HCT116 (cell line): ENCODE results near the gene METTL24. TPM values are rescaled to one million over a fixed set of nuclear protein-coding genes. Genes with fewer than 3 reads are reported as not detected.

Experiments
- ATAC-seq: fragments of 200-7000 bp; cut with Tn5 transposase; 2 replicates; pipeline ENCODE4 v1.9.1; 2020; ENCODE audit warnings: mild to moderate bottlenecking, moderate library complexity
- BruUV-seq: library from RNA; stranded (reverse); fragments of 400-500 nt; replicated peaks from 2 replicates; lab custom pipeline; 2021; lab: Mats Ljungman, UMichigan
- CTCF ChIA-PET: fragments of 300-600 bp; sonication (Branson Sonifier 250); formaldehyde crosslinking; loops from one replicate; lab custom pipeline; 2021; ENCODE audit warnings: antibody characterized with exemption; lab: Charles Lee
- POLR2A ChIA-PET: fragments of 300-600, 350-600 bp; sonication (Branson Sonifier 250); formaldehyde crosslinking; loops from one replicate; lab custom pipeline; 2021; ENCODE audit warnings: antibody characterized with exemption; lab: Charles Lee
- RAD21 ChIA-PET, 2 experiments: fragments of 300-600 bp; sonication (Branson Sonifier 250); formaldehyde crosslinking; loops; one replicate each; lab custom pipeline; 2023; ENCODE audit warnings: low total read pairs in 2 of 2; ENCODE audit not compliant: uncharacterized antibody in 2 of 2, unreplicated experiment in 2 of 2, low non-redundant PET in 1 of 2; lab: Charles Lee
- DNase-seq: peaks from one replicate; pipeline ENCODE4 v3.0.0-alpha.2; 2010; ENCODE audit warnings: low read depth, low spot score
- H2AFZ ChIP-seq: fragments of 200-600 bp; shearing (Covaris generic), sonication (generic); 2 replicates; pipeline ENCODE4 v1.6.1; 2017; ENCODE audit warnings: low read depth, mixed run types, mixed read lengths, antibody characterized with exemption, low read length; ENCODE audit not compliant: poor library complexity, severe bottlenecking
- H3K27ac ChIP-seq: 2 replicates; pipeline ENCODE4 v1.5.1; 2012; ENCODE audit warnings: low read depth, low read length
- H3K27me3 ChIP-seq: fragments of 200-600 bp; sonication (generic); 2 replicates; pipeline ENCODE4 v1.6.1; 2016; ENCODE audit warnings: mixed run types, low read length, mixed read lengths; ENCODE audit not compliant: insufficient read depth
- H3K36me3 ChIP-seq, 2 experiments: fragments of 200-500 bp in 1 of 2; fragments of 200-600 bp in 1 of 2; sonication (Bioruptor generic) in 1 of 2; sonication (generic) in 1 of 2; 2 replicates each; pipeline versions ENCODE4 v1.5.1 to v1.6.1; 2014 to 2016; ENCODE audit warnings: low read length in 2 of 2, inconsistent platforms in 1 of 2, mixed read lengths in 1 of 2, mixed run types in 1 of 2; ENCODE audit not compliant: insufficient read depth in 2 of 2, control insufficient read depth in 1 of 2
- H3K4me1 ChIP-seq, 2 experiments: fragments of 200-600 bp in 1 of 2; sonication (generic) in 1 of 2; 2 replicates each; pipeline versions ENCODE4 v1.5.1 to v1.6.1; 2012 to 2017; ENCODE audit warnings: low read length in 2 of 2, inconsistent platforms in 1 of 2, mild to moderate bottlenecking in 1 of 2, mixed read lengths in 1 of 2, mixed run types in 1 of 2, moderate library complexity in 1 of 2; ENCODE audit not compliant: insufficient read depth in 2 of 2, control insufficient read depth in 1 of 2
- H3K4me2 ChIP-seq: fragments of 200-600 bp; sonication (generic); 2 replicates; pipeline ENCODE4 v1.6.1; 2017; ENCODE audit warnings: mixed run types, low read length, mixed read lengths
- H3K4me3 ChIP-seq, 2 experiments: fragments of 200-600 bp in 1 of 2; sonication (generic) in 1 of 2; replicated peaks in 1 of 2; 2 replicates each; pipeline ENCODE4 v1.5.1; 2011 to 2016; ENCODE audit warnings: low read length in 2 of 2, control low read depth in 1 of 2, low read depth in 1 of 2, mild to moderate bottlenecking in 1 of 2, mixed read lengths in 1 of 2, mixed run types in 1 of 2
- H3K79me2 ChIP-seq: fragments of 200-600 bp; sonication (generic); 2 replicates; pipeline ENCODE4 v1.6.1; 2017; ENCODE audit warnings: mild to moderate bottlenecking, mixed run types, low read length, moderate library complexity, mixed read lengths; ENCODE audit not compliant: insufficient read depth
- H3K9ac ChIP-seq: fragments of 200-600 bp; sonication (generic); 2 replicates; pipeline ENCODE4 v1.6.1; 2016; ENCODE audit warnings: low read length, mixed read lengths
- H3K9me2 ChIP-seq: fragments of 200-600 bp; sonication (generic), shearing (Covaris generic); 2 replicates; pipeline ENCODE4 v1.6.1; 2017; ENCODE audit warnings: mixed run types, mild to moderate bottlenecking, moderate library complexity; ENCODE audit not compliant: insufficient read depth
- H3K9me3 ChIP-seq, 2 experiments: fragments of 200-500 bp in 1 of 2; fragments of 200-600 bp in 1 of 2; sonication (Bioruptor generic) in 1 of 2; sonication (generic) in 1 of 2; 2 replicates each; pipeline ENCODE4 v1.6.1; 2014 to 2017; ENCODE audit warnings: low read length in 2 of 2, mixed read lengths in 2 of 2, inconsistent platforms in 1 of 2, low read depth in 1 of 2, mild to moderate bottlenecking in 1 of 2, mixed run types in 1 of 2, moderate library complexity in 1 of 2; ENCODE audit not compliant: control insufficient read depth in 1 of 2, insufficient read depth in 1 of 2
- H4K20me1 ChIP-seq: fragments of 200-600 bp; sonication (generic), shearing (Covaris generic); 2 replicates; pipeline ENCODE4 v1.6.1; 2017; ENCODE audit warnings: mixed run types, mild to moderate bottlenecking, moderate library complexity; ENCODE audit not compliant: insufficient read depth
- CBX3 ChIP-seq: IDR thresholded peaks from 2 replicates; pipeline ENCODE4 v1.6.1; 2012; ENCODE audit warnings: low read depth
- EGR1 ChIP-seq: IDR thresholded peaks from 2 replicates; pipeline ENCODE4 v1.6.1; 2012; ENCODE audit warnings: low read depth
- EZH2phosphoT487 ChIP-seq: fragments of 200-600 bp; IDR thresholded peaks from 2 replicates; pipeline ENCODE4 v1.6.1; 2018; ENCODE audit warnings: antibody characterized with exemption, borderline replicate concordance
- FOSL1 ChIP-seq: IDR thresholded peaks from 2 replicates; pipeline ENCODE4 v1.6.1; 2012; ENCODE audit warnings: low read depth
- POLR2A ChIP-seq: IDR thresholded peaks from 2 replicates; pipeline ENCODE4 v1.7.0; 2011; ENCODE audit warnings: borderline replicate concordance; ENCODE audit not compliant: insufficient read depth, insufficient read length; ENCODE audit errors: extremely low read depth
- SP1 ChIP-seq: IDR thresholded peaks from 2 replicates; pipeline ENCODE4 v1.6.1; 2012; ENCODE audit warnings: low read depth
- ZFX ChIP-seq: fragments of 450-650 bp; IDR thresholded peaks from 2 replicates; pipeline ENCODE4 v1.6.1; 2017
- intact Hi-C: fragments of 100-400 bp; cut with micrococcal nuclease; formaldehyde crosslinking; loops from 2 replicates; pipeline ENCODE4 v1.10.0; 2022
- total RNA-seq: library from RNA; stranded (reverse); gene quantifications from one replicate; pipeline ENCODE4 v1.2.1, GENCODE V29; 2021; ENCODE audit not compliant: unreplicated experiment
- TF ChIP-seq, protein P1 (sequence below), 3 experiments: fragments of 200-600 bp in 1 of 3; sonication (generic) in 1 of 3; IDR thresholded peaks in 2 of 3; conservative IDR thresholded peaks in 1 of 3; 2 replicates each; pipeline ENCODE4 v1.5.1; 2012 to 2017; ENCODE audit warnings: low read depth in 2 of 3, low read length in 2 of 3, antibody characterized with exemption in 1 of 3, borderline replicate concordance in 1 of 3, control low read depth in 1 of 3, mild to moderate bottlenecking in 1 of 3, mixed read lengths in 1 of 3, mixed run types in 1 of 3, moderate library complexity in 1 of 3; ENCODE audit not compliant: insufficient read depth in 1 of 3
- TF ChIP-seq, protein P2 (sequence below): IDR thresholded peaks from 2 replicates; pipeline ENCODE4 v1.6.1; 2012
- TF ChIP-seq, protein P3 (sequence below): IDR thresholded peaks from 2 replicates; pipeline ENCODE4 v1.6.1; 2012

Gene METTL24
- total RNA-seq, 1 experiment from 2014 or later: not detected

DNA sequence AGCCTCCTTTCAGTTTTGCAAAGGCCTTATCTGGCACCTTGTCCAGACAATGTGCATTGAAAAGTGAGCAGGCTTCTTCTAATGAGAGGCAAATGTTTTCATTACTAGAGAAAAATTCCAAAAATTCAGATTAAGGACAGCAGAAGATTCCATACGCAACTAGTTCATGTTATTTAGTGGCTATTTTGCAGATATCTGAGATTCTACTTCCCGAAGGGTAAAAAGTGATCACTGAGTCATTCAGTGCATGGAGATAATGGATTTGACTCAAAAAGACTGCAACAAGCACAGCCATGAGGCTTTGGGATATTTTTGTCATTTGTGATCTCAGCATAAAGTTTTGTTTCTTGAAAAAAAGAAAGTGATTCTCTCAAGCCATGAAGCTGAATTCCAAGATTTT lies 29.9 kb downstream of the METTL24 start:
- ATAC-seq: no peak
- RAD21 ChIA-PET: no interaction called here
- Histone ChIP-seq H3K4me3 (no peak overlapping the region), H3K4me2 (no peak overlapping the region), H3K4me1 (no peaks in the 10 kb centered on the region), H3K79me2 (no peaks in the 10 kb centered on the region), H2AFZ (no peak overlapping the region), H3K9ac (no peak overlapping the region), H3K9me2 (no peaks in the 10 kb centered on the region), H3K27me3 (no peaks in the 10 kb centered on the region), H3K9me3 (no peaks in the 10 kb centered on the region), H4K20me1 (no peaks in the 10 kb centered on the region), H3K27ac (no peak overlapping the region), H3K36me3 (no peaks in the 10 kb centered on the region)
- no TSS peak for BruUV-seq
- DNase-seq: no peak
- CTCF ChIA-PET: no interaction called here
- POLR2A ChIA-PET: no interaction called here
- TF ChIP-seq SP1 (no peak), ZFX (no peak), EZH2phosphoT487 (no peak), POLR2A (no peak), EGR1 (no peak), FOSL1 (no peak), CBX3 (no peak)
- TF ChIP-seq, protein P1, sequence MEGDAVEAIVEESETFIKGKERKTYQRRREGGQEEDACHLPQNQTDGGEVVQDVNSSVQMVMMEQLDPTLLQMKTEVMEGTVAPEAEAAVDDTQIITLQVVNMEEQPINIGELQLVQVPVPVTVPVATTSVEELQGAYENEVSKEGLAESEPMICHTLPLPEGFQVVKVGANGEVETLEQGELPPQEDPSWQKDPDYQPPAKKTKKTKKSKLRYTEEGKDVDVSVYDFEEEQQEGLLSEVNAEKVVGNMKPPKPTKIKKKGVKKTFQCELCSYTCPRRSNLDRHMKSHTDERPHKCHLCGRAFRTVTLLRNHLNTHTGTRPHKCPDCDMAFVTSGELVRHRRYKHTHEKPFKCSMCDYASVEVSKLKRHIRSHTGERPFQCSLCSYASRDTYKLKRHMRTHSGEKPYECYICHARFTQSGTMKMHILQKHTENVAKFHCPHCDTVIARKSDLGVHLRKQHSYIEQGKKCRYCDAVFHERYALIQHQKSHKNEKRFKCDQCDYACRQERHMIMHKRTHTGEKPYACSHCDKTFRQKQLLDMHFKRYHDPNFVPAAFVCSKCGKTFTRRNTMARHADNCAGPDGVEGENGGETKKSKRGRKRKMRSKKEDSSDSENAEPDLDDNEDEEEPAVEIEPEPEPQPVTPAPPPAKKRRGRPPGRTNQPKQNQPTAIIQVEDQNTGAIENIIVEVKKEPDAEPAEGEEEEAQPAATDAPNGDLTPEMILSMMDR (IDR thresholded peaks at IDR 0.05 in 2 of 3, conservative IDR thresholded peaks at IDR 0.05 in 1 of 3; ENCODE audit: borderline replicate concordance in 1 of 3, insufficient read depth in 1 of 3, low read depth in 2 of 3, low read length in 2 of 3): no peak
- TF ChIP-seq, protein P2, sequence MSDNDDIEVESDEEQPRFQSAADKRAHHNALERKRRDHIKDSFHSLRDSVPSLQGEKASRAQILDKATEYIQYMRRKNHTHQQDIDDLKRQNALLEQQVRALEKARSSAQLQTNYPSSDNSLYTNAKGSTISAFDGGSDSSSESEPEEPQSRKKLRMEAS: no peak
- TF ChIP-seq, protein P3, sequence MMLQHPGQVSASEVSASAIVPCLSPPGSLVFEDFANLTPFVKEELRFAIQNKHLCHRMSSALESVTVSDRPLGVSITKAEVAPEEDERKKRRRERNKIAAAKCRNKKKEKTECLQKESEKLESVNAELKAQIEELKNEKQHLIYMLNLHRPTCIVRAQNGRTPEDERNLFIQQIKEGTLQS: no peak
- intact Hi-C loops: no loop called here
